HG03442 (cell line): ENCODE results near the gene SF3A1.
"Not testable (repeated sequence)": the region's sequence is repeated elsewhere in the genome, so short reads cannot be mapped to it uniquely, and the experiment has no call there.

Experiments used
- ATAC-seq: cut with Tn5 transposase; IDR thresholded peaks from one replicate; pipeline ENCODE4 v1.9.1; 2021; ENCODE audit warnings: mild to moderate bottlenecking, moderate library complexity; ENCODE audit not compliant: unreplicated experiment

SF3A1 gene

GRCh38 chr22:30354644-30355043 is 2.0 kb downstream of the SF3A1 start:
- ATAC-seq: no peak

- ATAC-seq: no peak
Observed at GRCh38 chr22:30351226-30351625, 5.5 kb downstream of the SF3A1 start.

- ATAC-seq: no peak
Observed at GRCh38 chr22:30348809-30349208, 7.9 kb downstream of the SF3A1 start.

DNA sequence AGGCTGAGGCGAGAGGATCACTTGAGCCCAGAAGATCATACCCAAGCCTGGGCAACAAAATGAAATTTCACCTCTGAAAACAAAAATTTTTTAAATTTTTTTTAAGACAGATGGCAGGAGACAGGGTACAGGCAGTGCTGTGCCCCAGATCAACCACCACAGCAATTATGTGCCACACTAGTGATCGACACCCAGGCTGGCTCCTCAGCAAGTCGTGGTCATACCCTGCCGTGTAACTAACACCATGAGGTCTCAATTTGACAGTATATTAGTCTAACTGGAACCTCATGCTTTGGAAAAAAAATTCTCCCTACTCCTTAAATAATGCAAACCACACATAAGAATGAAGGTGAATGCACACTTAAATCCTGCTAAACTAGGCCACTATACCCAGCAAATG is 8.3 kb downstream of the SF3A1 start:
- no peak for ATAC-seq

- no peak for ATAC-seq
Observed at GRCh38 chr22:30347255-30347892, 9.3 kb downstream of the SF3A1 start.

DNA sequence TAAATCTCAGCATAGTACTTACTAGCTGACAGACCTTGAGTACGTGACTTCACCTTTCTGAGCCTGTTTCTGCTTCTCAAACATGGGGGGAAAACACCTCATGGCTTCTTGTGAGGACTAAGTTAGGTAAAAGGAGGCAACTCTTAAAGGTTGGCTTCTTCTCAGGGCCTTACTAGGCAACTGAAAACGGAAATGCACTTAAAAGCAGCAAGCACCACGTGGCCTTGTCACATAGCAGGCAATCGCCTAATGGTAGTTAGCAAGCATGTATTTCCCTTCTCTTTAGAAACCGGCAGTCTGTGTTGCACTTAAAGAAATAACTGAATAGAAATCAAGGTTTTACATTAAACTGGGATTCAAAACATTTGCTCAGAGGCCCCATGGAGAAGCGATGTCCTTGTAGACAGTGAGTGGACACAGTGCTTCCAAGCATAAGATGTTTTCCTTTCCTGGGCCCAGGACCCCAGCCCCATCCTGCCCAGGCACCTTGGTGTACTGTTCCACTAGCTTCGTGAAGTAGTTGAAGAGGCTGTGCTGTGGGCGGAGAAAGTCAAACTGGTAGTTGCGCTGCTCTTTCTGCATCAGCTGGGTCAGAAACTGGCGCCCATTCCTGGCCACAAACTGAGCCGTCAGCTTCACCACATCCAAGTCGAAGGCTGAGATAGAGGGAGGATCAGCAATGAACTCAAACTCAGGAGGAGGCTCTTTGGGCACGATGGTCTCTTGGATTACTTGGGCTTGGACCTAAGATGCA is 12.1 kb downstream of the SF3A1 start:
- no peak for ATAC-seq

- no peak for ATAC-seq
Observed at GRCh38 chr22:30340911-30341685, 15.6 kb downstream of the SF3A1 start.

DNA sequence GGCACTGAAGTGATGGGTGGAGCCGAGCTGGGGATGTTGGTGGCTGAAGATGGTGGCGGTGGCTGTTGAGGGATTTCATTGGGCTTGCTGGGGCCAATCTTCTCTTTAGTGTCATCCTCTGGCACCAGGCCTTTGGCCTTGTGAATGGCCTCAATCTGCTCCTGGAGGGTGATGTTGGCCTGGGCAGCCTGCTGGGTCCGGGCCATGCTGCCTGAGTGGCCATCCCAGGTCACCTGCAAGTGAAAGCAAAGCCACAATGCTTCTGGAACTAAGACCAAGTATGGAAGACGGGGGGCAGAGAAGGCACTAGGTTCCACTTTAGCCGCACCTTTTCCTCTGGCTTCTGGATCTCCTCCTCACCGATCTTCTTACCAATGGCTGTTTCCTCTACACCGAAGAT is 17.9 kb downstream of the SF3A1 start:
- no peak for ATAC-seq

DNA sequence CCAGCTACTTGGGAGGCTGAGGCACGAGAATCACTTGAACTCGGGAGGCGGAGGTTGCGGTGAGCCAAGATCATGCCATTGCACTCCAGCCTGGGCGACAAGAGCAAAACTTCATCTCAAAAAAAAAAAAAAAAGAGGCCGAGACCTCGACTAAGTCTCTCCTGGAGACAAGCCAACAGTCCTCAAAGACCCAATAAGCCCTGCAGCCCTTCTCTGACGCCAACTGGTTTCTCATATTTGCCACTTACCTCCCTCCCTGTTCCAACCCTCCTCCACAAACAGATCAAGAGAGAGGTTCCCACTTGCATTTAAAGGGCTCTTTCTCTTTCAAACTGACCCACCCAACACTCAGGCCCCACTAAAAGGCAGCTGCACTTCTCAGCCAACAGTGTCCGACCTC is 18.4 kb downstream of the SF3A1 start:
- ATAC-seq: not testable (repeated sequence)

- ATAC-seq: no peak
Observed at GRCh38 chr22:30337461-30337778, 19.3 kb downstream of the SF3A1 start.

- ATAC-seq: no peak
Observed at GRCh38 chr22:30336752-30337460, 19.8 kb downstream of the SF3A1 start.

GRCh38 chr22:30335236-30335635 is 21.5 kb downstream of the SF3A1 start:
- no peak for ATAC-seq

- no peak for ATAC-seq
Observed at GRCh38 chr22:30334646-30335045, 22.0 kb downstream of the SF3A1 start.

DNA sequence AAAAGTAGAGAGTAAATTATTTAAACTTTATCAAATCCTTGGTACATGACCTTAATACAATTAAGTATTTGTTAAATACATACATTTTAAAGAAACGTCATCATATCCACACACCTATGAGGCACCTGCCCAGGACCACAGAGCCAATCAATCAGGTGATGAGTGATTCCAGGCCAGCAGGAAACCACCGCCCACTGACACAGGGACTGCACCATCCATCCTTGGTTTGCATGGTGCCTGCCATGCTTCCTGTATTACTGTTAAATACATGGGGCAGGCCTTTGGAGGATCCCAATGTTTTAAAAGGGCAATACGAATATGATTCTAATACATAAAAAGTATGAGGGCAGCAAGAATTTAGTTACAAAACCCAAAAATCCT is 23.0 kb downstream of the SF3A1 start:
- no peak for ATAC-seq

DNA sequence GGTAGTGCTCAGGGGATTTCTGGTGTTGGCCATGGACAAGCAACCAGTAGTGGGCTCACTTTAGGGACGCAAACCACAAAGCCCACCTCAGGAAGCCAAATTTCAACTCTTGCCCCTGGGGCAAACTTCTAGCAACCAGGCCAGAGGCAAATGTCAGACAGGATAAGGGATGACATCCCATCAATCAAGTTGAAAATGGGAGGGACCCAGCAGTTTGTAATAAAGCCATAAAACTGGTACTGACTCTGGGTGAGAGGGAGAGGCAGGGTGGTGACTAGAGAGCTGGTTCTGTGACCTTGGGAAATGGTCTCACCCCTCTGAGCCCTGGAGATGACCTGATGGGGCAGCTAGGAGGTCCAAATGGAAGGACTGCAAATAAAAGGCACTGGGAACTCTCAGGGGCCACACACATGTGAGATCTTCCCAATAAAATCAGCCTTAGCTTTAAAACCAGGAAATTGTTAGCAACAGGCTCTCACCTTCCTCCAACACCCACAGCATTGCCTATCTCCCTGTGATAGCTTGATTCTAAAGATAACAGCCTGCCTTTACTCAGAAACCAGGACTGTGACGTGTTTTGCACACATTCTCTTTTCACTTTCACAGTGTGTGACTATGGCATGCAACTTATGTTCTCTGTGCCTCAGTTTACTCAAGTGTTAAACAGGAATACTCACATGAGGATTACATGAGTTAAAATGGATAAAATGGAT is 23.5 kb downstream of the SF3A1 start:
- ATAC-seq: no peak

DNA sequence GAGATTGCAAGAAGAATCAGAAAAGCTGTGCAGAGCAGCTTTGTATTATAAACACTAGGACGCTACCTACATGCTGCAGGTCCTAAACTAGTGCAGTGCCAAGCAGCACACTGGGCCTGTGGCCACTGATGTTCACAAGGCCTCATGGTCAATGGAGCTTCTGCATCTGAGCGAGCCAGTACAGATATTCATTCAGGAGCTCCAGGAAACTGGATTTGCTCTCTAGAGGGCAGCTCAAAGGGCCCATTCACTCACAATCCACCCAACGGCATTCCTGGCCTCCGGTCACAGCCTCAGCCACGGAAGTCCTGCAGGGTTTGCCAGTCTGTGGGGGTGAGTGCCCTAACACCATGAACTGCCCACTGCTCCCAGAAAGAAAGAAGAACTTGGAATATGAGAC is 24.1 kb downstream of the SF3A1 start:
- ATAC-seq: no peak

GRCh38 chr22:30328466-30329049 is 28.1 kb downstream of the SF3A1 start:
- no peak for ATAC-seq

DNA sequence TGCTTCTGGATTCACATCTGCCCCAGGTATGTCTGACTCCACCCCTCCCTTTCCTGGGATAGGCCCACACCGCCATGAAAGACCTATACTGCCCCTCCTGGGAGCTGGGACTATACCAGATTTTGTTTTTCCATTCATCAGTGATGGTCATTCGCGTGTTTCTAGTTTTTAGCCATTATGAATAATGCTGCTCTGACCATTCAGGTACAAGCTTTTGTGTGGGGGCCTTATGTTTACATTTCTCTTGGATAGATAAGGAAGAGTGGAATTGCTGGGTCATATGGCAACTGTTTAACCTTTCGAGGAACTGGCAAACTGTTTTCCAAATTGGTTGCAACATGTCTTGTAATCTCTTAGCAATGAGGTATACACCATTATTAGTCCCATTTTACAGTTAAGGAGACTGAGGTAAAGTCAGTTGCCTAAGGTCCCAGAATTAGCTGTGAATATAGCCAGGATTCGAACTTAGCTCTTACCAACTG is 28.8 kb downstream of the SF3A1 start:
- ATAC-seq: no peak

DNA sequence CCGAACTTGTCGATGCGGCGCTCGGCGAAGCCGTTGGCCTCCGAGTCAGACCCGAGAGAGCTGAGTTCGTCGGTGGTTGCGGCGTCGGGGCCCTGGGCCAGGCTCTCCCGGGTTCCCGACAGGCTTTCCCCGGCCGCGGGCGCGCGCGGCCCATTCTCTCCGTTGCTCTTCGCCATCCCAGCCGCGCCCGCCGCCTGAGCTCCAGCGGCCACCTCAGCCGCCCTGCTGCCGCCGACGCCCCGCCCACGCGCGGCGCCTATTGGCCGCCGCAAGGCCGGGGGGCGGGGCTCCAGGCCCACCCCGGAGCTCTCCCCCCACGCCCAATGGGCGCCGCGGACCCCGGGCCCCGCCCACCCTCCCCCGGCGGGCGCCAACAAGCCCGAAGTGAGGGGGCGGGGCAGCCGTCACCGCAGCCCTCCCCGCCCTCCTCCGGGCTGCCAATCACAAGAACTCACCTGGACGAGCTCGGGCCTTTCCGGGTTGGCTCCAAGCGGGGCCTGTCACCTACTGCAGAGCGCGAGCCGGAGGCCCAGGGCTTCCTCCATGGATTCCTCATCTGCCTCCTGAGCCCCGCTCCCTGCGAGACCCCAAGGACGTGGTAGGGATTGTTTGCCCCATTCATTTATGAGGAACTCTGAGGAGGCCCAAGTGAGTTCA is 29.9 kb downstream of the SF3A1 start, which contains the start of gene TBC1D10A:
TBC1D10A (minus strand) TSS at position 236 of the 657 bp plus-strand sequence; CDS start at position 176, 60 bp downstream.
- ATAC-seq: peak; percentile 78

- peak; percentile 31 for ATAC-seq
Observed at GRCh38 chr22:30326255-30326705, 30.4 kb downstream of the SF3A1 start.
